WI38 (cell line): ENCODE data around the gene IGSF3.

Experiments
- H3K4me3 ChIP-seq: 2 replicates; pipeline ENCODE4 v1.5.1; 2011; ENCODE audit warnings: low read depth, mild to moderate bottlenecking, control low read depth, low read length
- TF ChIP-seq, protein P1 (sequence below): IDR thresholded peaks from 2 replicates; pipeline ENCODE4 v1.5.1; 2012; ENCODE audit warnings: low read depth, mild to moderate bottlenecking, control low read depth, low read length

Gene IGSF3

GRCh38 chr1:116686723-116687352 lies 19.3 kb upstream of the IGSF3 start:
- TF ChIP-seq, protein P1, sequence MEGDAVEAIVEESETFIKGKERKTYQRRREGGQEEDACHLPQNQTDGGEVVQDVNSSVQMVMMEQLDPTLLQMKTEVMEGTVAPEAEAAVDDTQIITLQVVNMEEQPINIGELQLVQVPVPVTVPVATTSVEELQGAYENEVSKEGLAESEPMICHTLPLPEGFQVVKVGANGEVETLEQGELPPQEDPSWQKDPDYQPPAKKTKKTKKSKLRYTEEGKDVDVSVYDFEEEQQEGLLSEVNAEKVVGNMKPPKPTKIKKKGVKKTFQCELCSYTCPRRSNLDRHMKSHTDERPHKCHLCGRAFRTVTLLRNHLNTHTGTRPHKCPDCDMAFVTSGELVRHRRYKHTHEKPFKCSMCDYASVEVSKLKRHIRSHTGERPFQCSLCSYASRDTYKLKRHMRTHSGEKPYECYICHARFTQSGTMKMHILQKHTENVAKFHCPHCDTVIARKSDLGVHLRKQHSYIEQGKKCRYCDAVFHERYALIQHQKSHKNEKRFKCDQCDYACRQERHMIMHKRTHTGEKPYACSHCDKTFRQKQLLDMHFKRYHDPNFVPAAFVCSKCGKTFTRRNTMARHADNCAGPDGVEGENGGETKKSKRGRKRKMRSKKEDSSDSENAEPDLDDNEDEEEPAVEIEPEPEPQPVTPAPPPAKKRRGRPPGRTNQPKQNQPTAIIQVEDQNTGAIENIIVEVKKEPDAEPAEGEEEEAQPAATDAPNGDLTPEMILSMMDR = no peak
- no peak overlapping the region for H3K4me3 ChIP-seq

- no peak overlapping the region for H3K4me3 ChIP-seq
- TF ChIP-seq, protein P1 = no peak
Measured at GRCh38 chr1:116686175-116686574, 18.6 kb upstream of the IGSF3 start.

- H3K4me3 ChIP-seq = no peak overlapping the region
- TF ChIP-seq, protein P1 = no peak
Measured at GRCh38 chr1:116684575-116684974, 17.0 kb upstream of the IGSF3 start.

GRCh38 chr1:116682641-116683221 lies 15.2 kb upstream of the IGSF3 start:
- TF ChIP-seq, protein P1 = no peak
- H3K4me3 ChIP-seq = no peak overlapping the region

DNA sequence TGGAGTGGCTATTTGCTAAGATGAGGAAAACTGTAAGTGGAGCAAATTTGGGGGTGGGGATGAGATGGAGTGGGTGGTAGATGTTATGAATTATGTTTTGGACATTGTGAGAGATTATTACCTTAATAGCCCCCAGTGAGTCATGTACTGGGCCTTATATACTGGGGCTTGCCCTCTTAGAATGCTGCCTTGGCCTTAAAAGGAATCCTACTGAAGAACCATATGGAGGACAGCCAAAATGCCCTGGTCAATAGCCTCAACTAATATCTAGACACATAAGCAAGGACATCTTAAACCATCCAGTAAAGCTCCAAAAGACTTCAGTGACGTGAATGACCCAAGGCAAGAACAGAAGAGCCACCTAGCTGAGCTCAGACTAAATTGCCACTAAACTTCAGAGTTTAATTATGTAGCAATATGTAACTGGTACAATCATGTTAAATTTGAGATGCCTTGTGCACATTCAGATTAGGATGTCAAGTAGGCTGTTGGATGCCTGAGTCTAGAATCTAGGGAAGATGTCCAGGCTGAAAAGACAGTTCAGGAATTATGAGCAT lies 13.9 kb upstream of the IGSF3 start:
- TF ChIP-seq, protein P1 = no peak
- no peak overlapping the region for H3K4me3 ChIP-seq

- TF ChIP-seq, protein P1 = no peak
- H3K4me3 ChIP-seq = no peak overlapping the region
Measured at GRCh38 chr1:116680752-116681151, 13.2 kb upstream of the IGSF3 start.
